ENCODE results near the gene NCS1. TPM values are rescaled to one million over a fixed set of nuclear protein-coding genes. Genes with fewer than 3 reads are reported as not detected.

Gene NCS1
- total and polyA plus RNA-seq, 2 of the 8 experiments (the other 6 are each of a cell fraction or from before 2014, with no cell fraction given): 34.7 to 47.6 TPM

DNA sequence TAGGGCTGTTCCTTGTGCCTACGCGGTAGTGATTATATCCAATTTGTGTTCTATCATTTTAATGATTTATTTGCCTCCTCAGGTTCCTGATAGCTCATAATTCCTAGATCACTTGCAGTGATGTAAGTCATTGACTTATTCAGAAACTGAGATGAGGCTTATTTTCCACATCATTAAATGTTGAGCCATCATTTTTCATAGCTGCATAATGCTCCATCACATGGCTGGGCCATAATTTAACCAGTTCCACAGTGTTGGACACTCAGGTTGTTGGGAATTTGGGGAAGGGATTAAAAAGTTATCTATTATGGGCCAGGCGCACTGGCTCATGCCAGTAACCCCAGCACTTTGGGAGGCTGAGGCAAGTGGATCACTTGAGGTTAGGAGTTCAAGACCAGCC lies 57.6 kb downstream of the NCS1 start:
- no peaks in the 10 kb centered on the region; a peak in 1 of 7 replicates for H3K4me1 ChIP-seq (replicated peaks in 1 of 4; ENCODE audit: control insufficient read depth in 3 of 4, insufficient read depth in 4 of 4, low read length in 3 of 4)
- H3K9me3 ChIP-seq (ENCODE audit: insufficient read depth in 2 of 2, low read depth in 1 of 2, low read length in 1 of 2): peaks cover 4 to 7% of the 10 kb centered on the region in 2 experiments; a peak in 3 of 4 replicates
- no peak overlapping the region for H3K14ac ChIP-seq (ENCODE audit: insufficient read length)
- peaks cover 2% of the 10 kb centered on the region; the same call in 1 of the 2 replicates for H3K79me1 ChIP-seq (ENCODE audit: low read depth, low read length)
- H2AFZ ChIP-seq (ENCODE audit: low read length): no peak overlapping the region
- FAIRE-seq (no peak), DNase-seq (ENCODE audit: low read depth in 1 of 2, low spot score in 2 of 2) (no peak)
- no peak overlapping the region for H3K18ac ChIP-seq (ENCODE audit: extremely low read depth, low read length)
- ChIA-PET CTCF (ENCODE audit: partially characterized antibody) (interaction anchor here (0.7 to 1.7 kb wide), 6 partner anchors 10 to 419 kb away, joined by 3 to 6 read pairs (median 3); no protein-coding TSS in a partner anchor), POLR2A (ENCODE audit: partially characterized antibody) (no interaction called here)
- no peak overlapping the region for H4K91ac ChIP-seq (replicated peaks; ENCODE audit: insufficient read length, low read length)
- no peak overlapping the region for H2BK20ac ChIP-seq (ENCODE audit: low read length)
- H2BK5ac ChIP-seq (ENCODE audit: low read depth, low read length): no peak overlapping the region
- H4K5ac ChIP-seq (ENCODE audit: insufficient read length, low read depth, low read length): no peak overlapping the region
- no peak overlapping the region for H2BK15ac ChIP-seq (ENCODE audit: low read length)
- no peaks in the 10 kb centered on the region for H4K20me1 ChIP-seq (replicated peaks in 1 of 2; ENCODE audit: control insufficient read depth in 1 of 2, insufficient read depth in 2 of 2, low read length in 2 of 2)
- no peak overlapping the region for H3K56ac ChIP-seq (replicated peaks; ENCODE audit: insufficient read length, low read depth, low read length)
- H3K4me3 ChIP-seq (ENCODE audit: extremely low read depth in 1 of 4, insufficient read depth in 2 of 4, low read depth in 3 of 4, low read length in 4 of 4): no peak overlapping the region
- no peak overlapping the region for H3K4ac ChIP-seq (replicated peaks; ENCODE audit: insufficient read length, low read depth, low read length)
- no peaks in the 10 kb centered on the region for H3K79me2 ChIP-seq (ENCODE audit: control insufficient read depth in 1 of 2, insufficient read depth in 2 of 2, low read length in 2 of 2)
- no peak overlapping the region for H3K9ac ChIP-seq (replicated peaks in 1 of 4; ENCODE audit: extremely low read depth in 1 of 4, low read depth in 3 of 4, low read length in 3 of 4)
- H3K36me3 ChIP-seq (ENCODE audit: control insufficient read depth in 2 of 4, insufficient read depth in 4 of 4, low read length in 3 of 4): peaks cover 0 to 19% (median 7%) of the 10 kb centered on the region in 4 experiments; a peak in 5 of 8 replicates
- no peak overlapping the region for H3K4me2 ChIP-seq (ENCODE audit: insufficient read depth in 1 of 2, low read depth in 2 of 2, low read length in 2 of 2)
- H2AK5ac ChIP-seq (ENCODE audit: low read depth, low read length): no peak overlapping the region
- H2BK120ac ChIP-seq (replicated peaks; ENCODE audit: low read depth, low read length): no peak overlapping the region
- no peak overlapping the region for H3K23ac ChIP-seq (ENCODE audit: insufficient read length)
- H4K8ac ChIP-seq (ENCODE audit: extremely low read depth, insufficient read depth, low read length): no peak overlapping the region
- no peak overlapping the region for H3K27ac ChIP-seq (ENCODE audit: low read depth, low read length)
- no peak overlapping the region for H2BK12ac ChIP-seq (ENCODE audit: low read depth, low read length)
- 0 out of 2 replicates have a peak, but pooled peaks cover 2% of the 10 kb centered on the region for H3K23me2 ChIP-seq (ENCODE audit: low read depth, low read length)
- no peaks in the 10 kb centered on the region for H3K27me3 ChIP-seq (replicated peaks in 1 of 4; ENCODE audit: control insufficient read depth in 3 of 4, extremely low read depth in 1 of 4, insufficient read depth in 3 of 4, low read length in 3 of 4)
- WGBS, 2 experiments (ENCODE audit: extremely low coverage in 1 of 2, insufficient coverage in 1 of 2, insufficient read length in 1 of 2, insufficient replicate concordance in 2 of 2, low coverage in 1 of 2, low lambda C conversion rate in 2 of 2, missing lambda C conversion rate in 1 of 2): 97% methylated on average over 3 of the region's 3 CpGs; no CpG with 5 or more reads in 1 of the 2 experiments
- TF ChIP-seq SUZ12 (IDR thresholded peaks at IDR 0.05; ENCODE audit: low read length) (no peak), TAF7 (optimal IDR thresholded peaks at IDR 0.05; ENCODE audit: borderline replicate concordance, low read depth, low read length) (no peak), RFX5 (IDR thresholded peaks at IDR 0.05; ENCODE audit: borderline replicate concordance, low read depth, low read length) (no peak), POLR2A (IDR thresholded peaks at IDR 0.05; ENCODE audit: control extremely low read depth in 1 of 2, low read depth in 2 of 2, low read length in 2 of 2) (no peak), POU5F1 (IDR thresholded peaks at IDR 0.05; ENCODE audit: low read depth, low read length) (no peak), SP1 (IDR thresholded peaks at IDR 0.05; ENCODE audit: low read depth, low read length) (no peak), EP300 (IDR thresholded peaks at IDR 0.05; ENCODE audit: borderline replicate concordance in 1 of 2, low read depth in 2 of 2, low read length in 2 of 2) (no peak), POLR2AphosphoS5 (IDR thresholded peaks at IDR 0.05; ENCODE audit: low read depth, low read length) (no peak), FOSL1 (IDR thresholded peaks at IDR 0.05; ENCODE audit: insufficient read depth, low read depth, low read length) (no peak), MAFK (IDR thresholded peaks at IDR 0.05; ENCODE audit: low read depth, low read length) (no peak), JUND (IDR thresholded peaks at IDR 0.05; ENCODE audit: low read length) (no peak), EZH2 (IDR thresholded peaks at IDR 0.05; ENCODE audit: low read depth, low read length, severe bottlenecking) (no peak), CEBPB (IDR thresholded peaks at IDR 0.05; ENCODE audit: low read depth, low read length) (no peak), CBX5 (IDR thresholded peaks at IDR 0.05; ENCODE audit: low read depth, low read length) (no peak)
- TF ChIP-seq, protein P1, sequence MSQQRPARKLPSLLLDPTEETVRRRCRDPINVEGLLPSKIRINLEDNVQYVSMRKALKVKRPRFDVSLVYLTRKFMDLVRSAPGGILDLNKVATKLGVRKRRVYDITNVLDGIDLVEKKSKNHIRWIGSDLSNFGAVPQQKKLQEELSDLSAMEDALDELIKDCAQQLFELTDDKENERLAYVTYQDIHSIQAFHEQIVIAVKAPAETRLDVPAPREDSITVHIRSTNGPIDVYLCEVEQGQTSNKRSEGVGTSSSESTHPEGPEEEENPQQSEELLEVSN (IDR thresholded peaks at IDR 0.05): no peak

Data from H1 (cell line).